BE2C (cell line): ENCODE results near the gene ZFYVE16.

Source experiments
- DNase-seq: peaks from one replicate; pipeline ENCODE4 v3.0.0-alpha.2; 2020
- H3K27me3 ChIP-seq: fragments of 250-450 bp; sonication (Bioruptor Pico); 2 replicates; pipeline ENCODE4 v1.5.1; 2020; ENCODE audit warnings: mild to moderate bottlenecking
- H3K36me3 ChIP-seq: fragments of 250-450 bp; sonication (Bioruptor Pico); 2 replicates; pipeline ENCODE4 v1.5.1; 2020; ENCODE audit warnings: mild to moderate bottlenecking
- H3K4me1 ChIP-seq: fragments of 250-450 bp; sonication (Bioruptor Pico); 2 replicates; pipeline ENCODE4 v1.5.1; 2020
- H3K4me3 ChIP-seq: 2 replicates; pipeline ENCODE4 v1.5.1; 2011; ENCODE audit warnings: low read depth, low read length
- H3K9me3 ChIP-seq: fragments of 250-450 bp; sonication (Bioruptor Pico); 2 replicates; pipeline ENCODE4 v1.5.1; 2020
- TF ChIP-seq, protein P1 (sequence below): IDR thresholded peaks from 2 replicates; pipeline ENCODE4 v1.5.1; 2012; ENCODE audit warnings: mild to moderate bottlenecking, low read depth, low read length

Gene ZFYVE16

DNA sequence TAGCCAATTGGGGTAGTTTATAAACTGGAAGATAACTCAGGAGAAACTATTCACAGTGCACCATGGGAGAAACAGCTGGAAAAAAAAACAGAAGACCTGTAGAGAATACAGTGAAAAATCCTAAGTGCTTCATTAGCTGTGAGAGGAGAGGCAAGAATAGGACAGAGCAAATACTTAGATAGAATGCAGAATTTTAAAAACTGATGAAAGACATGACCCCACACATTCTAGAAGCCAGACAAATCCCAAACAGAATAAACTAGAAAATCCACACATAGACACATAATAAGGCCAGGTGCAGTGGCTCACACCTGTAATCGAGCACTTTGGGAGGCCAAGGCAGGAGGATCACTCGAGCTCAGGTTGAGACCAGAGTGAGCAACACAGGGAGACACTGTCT, 72.5 kb downstream of the ZFYVE16 start:
- H3K27me3 ChIP-seq: no peaks in the 10 kb centered on the region
- H3K9me3 ChIP-seq: no peaks in the 10 kb centered on the region
- no peaks in the 10 kb centered on the region for H3K4me1 ChIP-seq
- no peak overlapping the region for H3K4me3 ChIP-seq
- TF ChIP-seq, protein P1, sequence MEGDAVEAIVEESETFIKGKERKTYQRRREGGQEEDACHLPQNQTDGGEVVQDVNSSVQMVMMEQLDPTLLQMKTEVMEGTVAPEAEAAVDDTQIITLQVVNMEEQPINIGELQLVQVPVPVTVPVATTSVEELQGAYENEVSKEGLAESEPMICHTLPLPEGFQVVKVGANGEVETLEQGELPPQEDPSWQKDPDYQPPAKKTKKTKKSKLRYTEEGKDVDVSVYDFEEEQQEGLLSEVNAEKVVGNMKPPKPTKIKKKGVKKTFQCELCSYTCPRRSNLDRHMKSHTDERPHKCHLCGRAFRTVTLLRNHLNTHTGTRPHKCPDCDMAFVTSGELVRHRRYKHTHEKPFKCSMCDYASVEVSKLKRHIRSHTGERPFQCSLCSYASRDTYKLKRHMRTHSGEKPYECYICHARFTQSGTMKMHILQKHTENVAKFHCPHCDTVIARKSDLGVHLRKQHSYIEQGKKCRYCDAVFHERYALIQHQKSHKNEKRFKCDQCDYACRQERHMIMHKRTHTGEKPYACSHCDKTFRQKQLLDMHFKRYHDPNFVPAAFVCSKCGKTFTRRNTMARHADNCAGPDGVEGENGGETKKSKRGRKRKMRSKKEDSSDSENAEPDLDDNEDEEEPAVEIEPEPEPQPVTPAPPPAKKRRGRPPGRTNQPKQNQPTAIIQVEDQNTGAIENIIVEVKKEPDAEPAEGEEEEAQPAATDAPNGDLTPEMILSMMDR: no peak
- DNase-seq: no peak
- H3K36me3 ChIP-seq: peaks cover 6% of the 10 kb centered on the region

- peak; percentile 58 for DNase-seq
- no peaks in the 10 kb centered on the region for H3K9me3 ChIP-seq
- H3K27me3 ChIP-seq: no peaks in the 10 kb centered on the region
- H3K4me3 ChIP-seq: no peak overlapping the region
- TF ChIP-seq, protein P1: peak; percentile 98
- no peaks in the 10 kb centered on the region for H3K4me1 ChIP-seq
- H3K36me3 ChIP-seq: peaks cover 3% of the 10 kb centered on the region; the same call in 1 of the 2 replicates
These were observed 73.4 kb downstream of the ZFYVE16 start for GRCh38 chr5:80481019-80481893.

- H3K9me3 ChIP-seq: no peaks in the 10 kb centered on the region
- no peaks in the 10 kb centered on the region for H3K27me3 ChIP-seq
- DNase-seq: no peak
- H3K4me1 ChIP-seq: no peaks in the 10 kb centered on the region
- H3K36me3 ChIP-seq: no peaks in the 10 kb centered on the region
- no peak overlapping the region for H3K4me3 ChIP-seq
- TF ChIP-seq, protein P1: no peak
These were observed 74.7 kb downstream of the ZFYVE16 start for GRCh38 chr5:80482578-80482977.

DNA sequence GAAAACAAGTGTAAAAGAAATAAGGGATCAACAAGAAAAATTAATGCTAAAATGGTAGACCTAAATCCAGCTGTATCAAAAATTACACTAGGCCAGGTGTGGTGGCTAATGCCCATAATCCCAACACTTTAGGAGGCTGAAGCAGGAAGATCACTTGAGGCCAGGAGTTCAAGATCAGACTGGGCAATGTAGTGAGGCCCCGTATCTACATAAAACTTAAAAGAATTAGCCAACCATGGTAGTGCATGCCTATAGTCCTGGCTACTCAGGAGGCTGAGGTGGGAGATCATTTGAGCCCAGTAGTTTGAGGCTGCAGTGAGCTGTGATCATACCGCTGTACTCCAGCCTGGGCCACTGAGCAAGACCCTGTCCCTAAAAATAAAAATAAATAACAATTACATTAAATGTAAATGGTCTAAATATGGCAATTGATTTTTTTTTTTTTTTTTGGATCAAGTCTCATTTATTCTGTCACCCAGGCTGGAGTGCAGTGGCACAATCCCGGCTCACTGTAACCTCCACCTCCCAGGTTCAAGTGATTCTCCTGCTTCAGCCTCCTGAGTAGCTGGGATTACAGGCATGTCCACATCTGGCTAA, 75.9 kb downstream of the ZFYVE16 start:
- Histone ChIP-seq H3K27me3 (no peaks in the 10 kb centered on the region), H3K9me3 (no peaks in the 10 kb centered on the region), H3K4me3 (no peak overlapping the region), H3K36me3 (no peaks in the 10 kb centered on the region), H3K4me1 (no peaks in the 10 kb centered on the region)
- no peak for DNase-seq
- TF ChIP-seq, protein P1: no peak

GRCh38 chr5:80487444-80487828, 79.6 kb downstream of the ZFYVE16 start:
- H3K27me3 ChIP-seq: no peaks in the 10 kb centered on the region
- peak overlapping the region; percentile 83 for H3K4me3 ChIP-seq
- H3K36me3 ChIP-seq: no peaks in the 10 kb centered on the region
- H3K4me1 ChIP-seq: no peaks in the 10 kb centered on the region
- H3K9me3 ChIP-seq: no peaks in the 10 kb centered on the region
- DNase-seq: no peak
- TF ChIP-seq, protein P1: no peak
